Raji (cell line): ENCODE data around the gene CPS1.

Experiments
- POLR2A ChIP-seq: IDR thresholded peaks from 2 replicates; pipeline ENCODE4 v1.6.1; 2011; ENCODE audit warnings: low read depth, low read length, control low read depth; ENCODE audit not compliant: insufficient read depth

Gene CPS1

GRCh38 chr2:210540900-210541289 is 15.5 kb upstream of the CPS1 start:
- TF ChIP-seq POLR2A, result no peak

- no peak for TF ChIP-seq POLR2A
These were observed 15.0 kb upstream of the CPS1 start for GRCh38 chr2:210541290-210541902.

GRCh38 chr2:210544007-210544590 is 12.3 kb upstream of the CPS1 start:
- no peak for TF ChIP-seq POLR2A

GRCh38 chr2:210544831-210545230 is 11.6 kb upstream of the CPS1 start:
- no peak for TF ChIP-seq POLR2A

- no peak for TF ChIP-seq POLR2A
These were observed 9.8 kb upstream of the CPS1 start for GRCh38 chr2:210546424-210547208.

GRCh38 chr2:210548031-210548430 is 8.4 kb upstream of the CPS1 start:
- no peak for TF ChIP-seq POLR2A

GRCh38 chr2:210548878-210549384 is 7.5 kb upstream of the CPS1 start:
- no peak for TF ChIP-seq POLR2A

- no peak for TF ChIP-seq POLR2A
These were observed 5.4 kb upstream of the CPS1 start for GRCh38 chr2:210551001-210551400.

GRCh38 chr2:210553373-210553772 is 3.0 kb upstream of the CPS1 start:
- TF ChIP-seq POLR2A, result no peak

- TF ChIP-seq POLR2A, result no peak
These were observed 844 bp upstream of the CPS1 start for GRCh38 chr2:210555555-210555954.

- no peak for TF ChIP-seq POLR2A
These were observed 1.3 kb downstream of the CPS1 start for GRCh38 chr2:210557721-210558120.

GRCh38 chr2:210558708-210559107 is 2.3 kb downstream of the CPS1 start:
- no peak for TF ChIP-seq POLR2A

GRCh38 chr2:210559182-210559581 is 2.8 kb downstream of the CPS1 start:
- TF ChIP-seq POLR2A, result no peak

- TF ChIP-seq POLR2A, result no peak
These were observed 5.1 kb downstream of the CPS1 start for GRCh38 chr2:210561475-210561874.

- TF ChIP-seq POLR2A, result no peak
These were observed 5.7 kb downstream of the CPS1 start for GRCh38 chr2:210562091-210562490.

- TF ChIP-seq POLR2A, result no peak
These were observed 6.2 kb downstream of the CPS1 start for GRCh38 chr2:210562502-210563080.
